ENCODE measurements around the gene LRRC41.
"Not testable (repeated sequence)": the region's sequence is repeated elsewhere in the genome, so short reads cannot be mapped to it uniquely, and the experiment has no call there.

Gene LRRC41

DNA sequence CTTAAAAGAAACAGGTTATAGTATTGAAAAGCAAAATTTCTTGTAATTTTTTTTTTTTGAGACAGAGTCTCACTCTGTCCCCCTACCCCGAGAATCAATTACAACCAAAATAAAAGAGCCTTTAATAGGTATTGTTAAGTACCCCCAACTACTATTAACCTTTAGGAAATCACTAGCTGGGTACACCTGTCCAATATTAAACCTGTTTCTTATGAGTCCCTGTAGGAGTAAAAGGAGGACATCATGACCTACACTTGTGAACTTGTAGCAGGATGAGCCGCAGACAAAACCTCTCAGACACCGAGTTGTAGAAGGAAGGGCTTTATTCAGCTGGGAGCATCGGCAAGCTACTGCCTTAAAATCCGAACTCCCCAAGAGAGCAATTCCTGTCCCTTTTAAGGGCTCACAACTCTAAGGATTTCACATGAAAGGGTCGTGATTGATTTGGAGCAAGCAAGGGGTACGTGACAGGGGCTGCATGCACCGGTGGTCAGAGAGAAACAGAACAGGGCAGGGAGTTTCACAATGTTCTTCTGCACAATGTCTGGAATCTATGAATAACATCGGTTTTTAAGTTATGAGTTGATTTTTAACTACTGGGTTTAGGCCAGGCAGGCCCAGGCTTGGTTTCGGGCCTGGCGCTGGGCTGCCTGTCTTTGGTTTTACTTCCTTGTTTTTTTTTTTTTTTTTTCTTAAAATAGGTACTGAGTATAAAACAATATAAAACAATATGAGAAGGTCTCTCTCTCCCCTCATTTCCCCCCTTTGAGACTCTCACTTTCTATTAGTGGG lies 22.1 kb upstream of the LRRC41 start:
- not testable (repeated sequence) for DNase-seq (ENCODE audit: low spot score)

DNA sequence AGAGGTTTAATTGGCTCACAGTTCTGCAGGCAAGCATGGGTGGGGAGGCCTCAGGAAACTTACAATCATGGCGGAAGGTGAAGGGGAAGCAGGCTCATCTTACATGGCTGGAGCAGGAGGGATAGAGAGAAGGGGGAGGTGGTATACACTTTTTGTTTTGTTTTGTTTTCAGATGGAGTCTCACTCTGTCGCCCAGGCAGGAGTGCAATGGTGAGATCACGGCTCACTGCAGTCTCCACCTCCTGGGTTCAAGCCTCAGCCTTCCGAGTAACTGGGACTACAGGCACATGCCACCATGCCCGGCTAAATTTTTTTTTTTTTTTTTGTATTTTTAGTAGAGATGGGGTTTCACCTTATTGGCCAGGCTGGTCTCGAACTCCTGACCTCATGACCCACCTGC lies 18.8 kb upstream of the LRRC41 start:
- not testable (repeated sequence) for DNase-seq (ENCODE audit: low spot score)

DNA sequence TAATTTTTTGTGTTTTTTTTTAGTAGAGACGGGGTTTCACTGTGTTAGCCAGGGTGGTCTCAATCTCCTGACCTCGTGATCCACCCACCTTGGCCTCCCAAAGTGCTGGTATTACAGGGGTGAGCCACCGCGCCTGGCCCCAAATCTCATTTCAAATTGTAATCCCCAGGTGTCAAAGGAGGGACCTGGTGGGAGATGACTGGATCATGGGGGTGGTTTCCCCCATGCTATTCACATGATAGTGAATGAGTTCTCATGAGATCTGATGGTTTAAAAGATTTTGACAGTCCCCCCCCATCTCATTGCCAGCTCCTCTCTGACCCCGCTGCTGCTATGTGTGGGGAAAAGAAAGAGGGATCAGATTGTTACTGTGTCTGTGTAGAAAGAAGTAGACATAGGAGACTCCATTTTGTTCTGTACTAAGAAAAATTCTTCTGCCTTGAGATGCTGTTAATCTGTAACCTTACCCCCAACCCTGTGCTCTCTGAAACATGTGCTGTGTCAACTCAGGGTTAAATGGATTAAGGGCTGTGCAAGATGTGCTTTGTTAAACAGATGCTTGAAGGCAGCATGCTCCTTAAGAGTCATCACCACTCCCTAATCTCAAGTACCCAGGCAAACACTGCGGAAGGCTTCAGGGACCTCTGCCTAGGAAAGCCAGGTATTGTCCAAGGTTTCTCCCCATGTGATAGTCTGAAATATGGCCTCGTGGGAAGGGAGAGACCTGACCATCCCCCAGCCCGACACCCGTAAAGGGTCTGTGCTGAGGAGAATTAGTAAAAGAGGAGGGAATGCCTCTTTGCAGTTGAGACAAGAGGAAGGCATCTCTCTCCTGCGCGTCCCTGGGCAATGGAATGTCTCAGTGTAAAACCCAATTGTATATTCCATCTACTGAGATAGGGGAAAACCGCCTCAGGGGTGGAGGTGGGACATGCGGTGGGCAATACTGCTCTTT lies 16.8 kb upstream of the LRRC41 start:
- DNase-seq (ENCODE audit: low spot score): not testable (repeated sequence)

DNA sequence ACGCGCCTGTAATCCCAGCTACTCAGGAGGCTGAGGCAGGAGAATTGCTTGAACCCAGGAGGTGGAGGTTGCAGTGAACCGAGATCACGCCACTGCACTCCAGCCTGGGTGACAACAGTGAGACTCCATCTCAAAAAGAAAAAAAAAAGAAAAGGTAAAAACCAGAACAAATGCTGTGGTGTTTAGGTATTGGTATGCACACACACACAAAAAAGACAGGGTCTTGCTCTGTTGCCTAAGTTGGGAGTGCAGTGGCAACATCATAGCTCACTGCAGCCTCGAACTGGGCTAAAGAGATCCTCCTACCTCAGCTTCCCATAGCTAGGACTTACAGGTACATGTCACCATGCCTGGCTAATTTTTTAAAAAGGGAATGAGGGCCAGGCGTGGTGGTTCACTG lies 15.9 kb upstream of the LRRC41 start:
- DNase-seq (ENCODE audit: low spot score): not testable (repeated sequence)

DNA sequence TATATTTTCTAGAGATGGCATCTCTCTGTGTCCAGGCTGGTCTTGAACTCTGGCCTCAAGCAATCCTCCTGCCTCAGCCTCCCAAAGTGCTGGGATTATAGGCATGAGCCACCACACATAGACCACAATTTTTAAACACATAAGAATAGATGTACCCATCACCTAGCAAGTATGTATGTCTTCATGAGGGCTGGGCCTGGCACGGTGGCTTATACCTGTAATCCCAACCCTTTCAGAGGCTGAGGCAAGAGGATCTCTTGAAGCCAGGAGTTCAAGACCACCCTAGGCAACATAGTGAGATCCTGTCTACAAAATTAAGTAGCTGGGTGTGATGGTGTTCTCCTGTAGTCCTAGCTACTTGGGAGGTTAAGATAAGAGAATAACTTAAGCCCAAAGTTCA lies 13.9 kb upstream of the LRRC41 start:
- DNase-seq (ENCODE audit: low spot score): no peak

DNA sequence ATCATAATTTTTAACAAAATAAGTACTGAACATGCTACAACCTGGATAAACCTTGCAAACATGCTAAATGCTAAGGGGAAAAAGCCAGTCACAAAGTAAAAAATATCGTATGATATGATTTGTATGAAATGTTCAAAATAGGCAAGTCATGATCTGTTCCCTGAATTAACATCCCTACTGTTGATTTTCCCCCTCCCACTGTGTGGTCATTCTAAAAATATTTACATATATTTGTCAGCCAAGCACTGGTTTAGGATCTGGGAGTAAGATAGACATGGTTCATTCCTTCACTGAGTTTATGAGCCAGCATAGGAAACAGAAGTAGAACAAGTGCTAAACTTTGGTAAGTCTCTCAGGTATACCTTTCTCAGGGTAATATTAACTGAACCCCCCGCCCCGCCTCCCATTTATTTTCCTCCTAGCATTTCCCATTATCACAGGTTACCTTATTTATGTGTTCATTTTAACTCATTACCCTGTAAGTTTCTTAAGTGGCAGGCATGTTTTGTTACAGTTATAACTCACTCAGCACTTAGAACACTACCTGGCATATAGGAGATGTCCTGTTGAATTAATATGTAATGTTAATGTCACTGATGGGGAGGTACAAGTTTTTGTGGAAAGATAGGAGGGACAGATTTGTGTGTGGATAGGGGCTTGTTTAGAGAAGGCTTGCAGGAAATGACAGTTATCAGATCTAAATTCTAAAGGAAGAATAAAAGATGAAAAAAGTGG lies 12.4 kb upstream of the LRRC41 start:
- no peak for DNase-seq (ENCODE audit: low spot score)

DNA sequence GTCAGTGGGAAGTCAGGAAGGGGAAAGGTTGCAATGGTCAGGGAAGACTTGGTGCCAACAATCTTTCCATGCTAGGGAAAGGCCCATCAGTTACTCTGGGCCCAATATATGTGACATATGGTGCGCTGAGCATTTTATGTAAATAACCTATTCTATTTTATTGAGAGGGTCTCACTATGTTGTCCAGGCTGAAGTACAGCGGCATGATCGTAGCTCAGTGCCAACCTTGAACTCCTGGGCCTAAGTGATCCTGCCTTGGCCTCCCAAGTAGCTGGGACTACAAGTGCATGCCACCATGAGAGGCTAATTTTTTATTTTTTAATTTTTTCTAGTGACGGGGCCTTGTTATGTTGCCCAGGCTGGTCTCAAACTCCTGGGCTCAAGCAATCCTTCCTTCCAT lies 6.9 kb upstream of the LRRC41 start:
- DNase-seq (ENCODE audit: low spot score): no peak

DNA sequence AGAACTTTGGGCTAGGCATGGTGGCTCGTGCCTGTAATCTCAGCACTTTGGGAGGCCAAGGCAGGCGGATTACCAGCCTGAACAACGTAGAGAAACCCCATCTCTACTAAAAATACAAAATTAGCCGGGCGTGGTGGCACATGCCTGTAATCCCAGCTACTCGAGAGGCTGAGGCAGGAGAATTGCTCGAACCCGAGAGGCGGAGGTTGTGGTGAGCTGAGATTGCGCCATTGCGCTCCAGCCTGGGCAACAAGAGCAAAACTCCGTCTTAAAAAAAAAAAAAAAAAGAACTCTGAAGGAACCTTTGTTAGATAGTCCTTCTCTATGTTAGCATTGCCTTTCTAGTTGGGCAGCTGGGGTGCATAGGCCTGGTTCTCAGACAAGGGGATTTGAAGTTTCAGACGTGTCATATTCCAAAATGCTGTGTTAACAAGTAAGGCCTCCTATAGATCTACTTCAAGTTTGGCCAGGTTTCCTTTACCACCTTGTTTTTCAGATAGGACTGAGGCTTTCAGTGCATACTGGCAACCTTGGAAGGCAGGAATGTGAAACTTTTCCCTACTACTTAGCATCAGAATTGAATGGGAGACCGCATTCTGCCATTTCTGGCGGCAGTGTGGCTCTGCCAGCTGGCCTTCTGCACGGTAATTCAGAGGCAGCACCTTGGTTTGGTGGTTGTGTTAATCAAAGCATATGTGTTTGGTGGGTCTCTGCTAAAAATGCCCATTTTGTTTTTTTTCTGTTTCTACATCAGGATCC lies 6.2 kb upstream of the LRRC41 start:
- no peak for DNase-seq (ENCODE audit: low spot score)

DNA sequence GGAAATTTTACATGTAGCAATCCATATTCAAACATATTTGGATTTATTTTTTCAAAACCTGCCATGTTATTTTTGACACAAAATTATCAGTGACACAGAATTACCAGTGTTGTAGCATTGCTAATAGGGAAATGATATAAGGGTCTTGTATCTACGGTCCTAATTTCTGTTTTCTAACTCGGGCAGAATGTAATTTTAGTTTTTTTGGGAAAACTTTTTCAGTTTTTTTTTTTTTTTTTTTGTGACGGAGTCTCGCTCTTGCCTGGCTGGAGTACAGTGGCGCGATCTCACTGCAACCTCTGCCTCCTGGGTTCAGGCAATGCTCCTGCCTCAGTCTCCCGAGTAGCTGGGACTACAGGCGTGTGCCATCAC lies 2.7 kb upstream of the LRRC41 start:
- DNase-seq (ENCODE audit: low spot score): no peak

DNA sequence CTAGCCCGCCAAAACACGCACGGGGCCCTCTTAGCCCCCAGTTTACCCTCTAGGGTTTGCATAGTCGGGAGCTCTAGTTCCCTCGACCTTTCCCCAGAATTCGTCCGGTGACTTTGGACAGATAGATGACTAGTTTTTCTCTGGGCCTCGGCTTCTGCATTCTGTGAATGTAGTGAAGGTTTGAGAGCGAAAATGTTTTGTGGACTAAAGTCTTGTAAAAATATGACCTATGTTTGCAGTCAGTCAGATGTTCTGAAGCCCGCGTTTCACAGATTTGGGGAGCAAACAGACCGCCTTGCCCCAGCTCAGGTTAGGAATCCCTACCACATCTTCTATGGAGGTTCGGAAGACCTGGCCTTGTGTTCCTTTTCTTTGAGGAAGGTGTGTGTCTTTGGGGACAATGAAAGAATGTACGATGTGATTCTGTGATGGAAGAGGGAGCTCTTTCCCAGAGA lies 483 bp upstream of the LRRC41 start:
- no peak for DNase-seq (ENCODE audit: low spot score)

DNA sequence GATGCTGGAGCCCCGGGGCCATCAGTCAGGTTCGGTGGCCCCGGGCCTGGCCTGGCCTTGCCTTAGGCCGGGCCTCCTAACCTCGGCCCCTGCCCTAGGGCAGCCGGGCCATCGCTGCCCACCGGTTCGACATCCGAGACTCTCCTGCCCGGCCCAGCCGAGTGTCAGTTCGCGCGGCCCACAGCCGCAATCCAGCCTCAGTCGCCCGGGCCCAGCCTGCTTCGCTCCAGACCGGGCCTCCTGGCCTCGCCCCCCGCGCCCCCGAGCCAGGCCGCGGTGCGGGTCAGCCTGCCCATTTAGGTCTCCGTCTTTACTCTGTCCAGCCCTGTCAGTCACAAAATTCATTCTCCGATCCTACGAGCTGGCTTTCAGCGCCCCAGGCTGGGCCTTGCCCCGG lies 777 bp downstream of the LRRC41 start:
- peak; percentile 32 for DNase-seq (ENCODE audit: low spot score)

DNA sequence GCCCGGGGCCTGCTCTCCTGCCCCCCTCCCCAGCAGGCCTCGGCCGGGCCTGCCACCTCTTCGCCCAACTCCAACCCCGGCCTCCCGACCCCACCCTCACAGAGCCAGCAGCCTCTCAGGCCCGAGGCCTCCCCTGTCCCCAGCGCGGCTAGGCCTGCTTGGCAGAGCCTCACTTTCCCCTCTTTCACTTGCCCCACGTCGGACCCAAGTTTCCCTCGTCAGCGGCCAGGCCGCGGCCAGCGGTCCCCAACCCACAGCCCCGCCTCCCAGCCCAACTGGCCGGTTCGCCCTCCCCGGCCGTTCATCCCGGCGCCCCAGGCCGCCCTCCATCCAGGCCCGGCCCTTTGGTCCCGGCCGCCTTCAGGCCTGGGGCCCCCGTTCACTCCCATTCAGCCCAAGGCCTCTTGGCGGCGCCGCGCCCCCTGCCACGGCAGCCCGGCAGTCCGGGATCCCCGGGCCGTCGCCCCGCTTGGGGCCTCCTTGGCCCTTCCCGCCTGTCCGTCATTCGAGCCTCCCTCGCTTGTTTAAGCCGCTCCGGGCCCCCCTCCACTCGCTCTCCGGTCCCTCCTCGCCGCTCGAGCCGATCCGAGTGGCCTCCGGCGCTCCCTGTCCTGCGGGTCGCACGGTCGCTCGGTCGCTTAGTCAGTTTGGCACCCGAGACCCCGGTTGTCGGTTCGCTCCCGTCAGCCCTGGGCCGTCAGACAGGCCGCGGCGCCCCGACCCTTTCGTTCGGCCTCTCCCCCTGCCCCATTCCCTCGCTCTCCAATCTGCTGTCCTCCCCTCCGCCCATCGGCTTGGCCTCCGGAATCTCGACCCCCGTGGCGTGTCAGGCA lies 1.4 kb downstream of the LRRC41 start:
- peak; percentile 39 for DNase-seq (ENCODE audit: low spot score)

DNA sequence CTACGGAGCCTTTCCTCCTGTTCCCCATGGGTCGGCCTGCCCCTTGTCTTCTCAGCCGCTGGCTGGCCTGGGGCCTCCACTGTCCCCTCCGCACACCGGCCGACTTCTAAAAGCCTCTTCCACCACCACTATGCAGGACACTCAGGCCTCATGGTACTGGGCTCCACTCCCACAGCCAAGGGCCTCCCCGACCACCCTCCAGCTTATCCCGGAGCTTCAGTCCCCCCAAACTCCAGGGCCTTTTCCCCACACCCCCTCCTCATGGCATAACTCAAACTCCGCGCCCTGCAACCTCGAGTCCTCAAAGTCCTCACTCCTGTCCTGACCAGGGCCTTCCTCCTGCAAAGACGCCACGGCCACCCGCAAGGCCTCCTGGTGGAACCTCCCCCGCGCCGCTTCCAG lies 2.0 kb downstream of the LRRC41 start:
- DNase-seq (ENCODE audit: low spot score): no peak

DNA sequence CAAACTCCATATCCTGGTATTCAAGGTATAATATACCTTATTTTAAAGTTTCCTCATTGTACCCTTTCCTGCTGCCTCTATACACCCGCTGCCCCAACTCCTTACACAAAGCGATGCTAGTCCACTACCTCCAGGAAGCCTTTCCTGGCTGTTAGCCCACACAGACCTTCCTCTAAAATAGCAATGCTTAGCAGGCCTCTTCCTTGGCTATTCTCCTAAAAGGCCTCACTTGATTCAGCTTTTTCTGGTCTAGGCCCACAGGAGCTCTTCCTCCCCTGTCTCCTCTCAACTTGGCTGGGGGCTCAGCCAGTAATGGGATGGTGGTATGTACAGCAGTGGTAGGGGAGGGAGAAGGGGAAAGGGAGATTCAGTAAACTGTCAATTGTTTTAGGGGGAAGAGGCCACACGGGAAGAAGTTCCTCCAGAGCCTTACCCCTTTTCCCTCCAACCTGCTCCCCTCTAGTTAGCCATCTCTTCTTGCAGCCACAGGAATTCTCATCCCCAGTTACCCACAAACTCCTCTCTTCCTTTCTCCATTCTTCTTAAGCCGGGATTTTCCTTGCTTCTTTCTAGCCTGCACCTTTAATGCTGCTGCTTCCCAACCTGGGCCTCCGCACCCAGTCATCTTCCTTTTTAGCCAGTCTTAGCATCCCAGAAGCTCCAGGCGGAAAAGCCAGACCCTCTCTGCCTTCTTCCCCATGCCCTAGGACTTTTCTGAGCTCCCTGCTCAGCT lies 2.6 kb downstream of the LRRC41 start:
- DNase-seq (ENCODE audit: low spot score): no peak

DNA sequence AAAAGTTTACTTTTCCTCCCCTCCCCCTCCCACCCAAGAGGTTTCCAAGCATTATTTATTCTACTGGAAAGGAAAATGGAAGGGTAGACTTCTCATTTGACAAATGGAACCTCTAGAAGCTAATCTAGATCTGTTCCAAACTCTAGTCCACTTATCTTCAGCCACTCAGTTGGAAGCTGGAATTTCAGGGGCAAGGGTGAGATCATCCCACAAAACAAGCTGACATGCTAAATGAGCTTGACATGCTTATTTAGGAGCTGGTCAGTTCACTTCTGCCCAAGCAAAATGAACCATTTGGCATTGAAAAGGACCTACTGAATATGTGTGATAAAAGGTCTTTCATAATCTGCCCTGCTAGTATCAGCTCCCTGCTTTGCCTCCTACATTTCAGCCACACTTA lies 5.0 kb downstream of the LRRC41 start:
- DNase-seq (ENCODE audit: low spot score): no peak

DNA sequence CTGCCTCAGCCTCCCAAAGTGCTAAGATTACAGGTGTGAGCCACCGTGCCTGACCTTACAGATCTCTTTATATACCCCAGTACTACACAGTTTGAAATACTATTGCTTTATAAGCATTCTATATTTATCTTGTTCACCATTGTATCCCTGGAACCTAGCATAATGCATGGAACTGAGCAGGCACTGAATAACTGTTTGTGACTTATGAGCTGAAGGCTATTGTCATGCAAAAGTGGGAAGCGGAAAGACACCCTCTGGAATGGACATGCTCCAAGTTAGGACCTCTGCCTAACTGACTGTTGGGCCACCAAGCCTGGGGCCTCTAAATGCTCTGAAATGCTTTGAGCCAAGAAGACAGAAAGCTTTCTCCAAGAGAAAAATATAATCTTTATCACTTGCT lies 8.1 kb downstream of the LRRC41 start:
- no peak for DNase-seq (ENCODE audit: low spot score)

DNA sequence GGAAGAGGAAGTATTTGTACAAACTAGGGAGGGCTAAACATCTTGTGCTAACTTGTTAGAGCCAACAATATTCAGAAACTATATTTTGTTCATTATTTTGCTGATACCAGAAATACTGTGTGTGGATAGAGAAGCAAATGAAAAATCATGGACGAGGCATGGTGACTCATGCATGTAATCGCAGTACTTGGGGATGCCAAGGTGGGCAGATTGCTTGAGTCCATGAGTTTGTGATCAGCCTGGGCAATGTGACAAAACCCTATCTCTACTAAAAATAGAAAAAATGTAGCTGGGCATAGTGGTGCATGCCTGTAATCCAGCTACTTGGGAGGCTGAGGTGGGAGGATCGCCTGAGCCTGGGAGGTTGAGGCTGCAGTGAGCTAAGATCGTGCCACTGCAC lies 13.4 kb downstream of the LRRC41 start:
- DNase-seq (ENCODE audit: low spot score): no peak

DNA sequence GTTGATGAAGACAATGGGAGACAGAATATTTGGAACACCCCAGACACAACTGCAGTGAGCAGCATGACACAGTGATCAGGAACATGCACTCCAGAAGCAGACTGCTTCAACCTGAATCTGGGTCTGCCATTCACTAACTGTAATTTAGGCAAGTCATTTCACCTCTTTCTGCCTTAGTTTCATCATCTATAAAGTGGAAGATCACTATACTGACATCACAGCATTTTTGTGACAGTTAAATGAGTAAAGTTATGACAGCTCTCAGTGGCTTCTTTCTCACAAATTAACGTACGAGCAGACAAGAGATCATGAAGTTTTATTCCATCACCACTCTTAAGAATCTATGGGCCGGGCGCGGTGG lies 14.3 kb downstream of the LRRC41 start:
- DNase-seq (ENCODE audit: low spot score): no peak

DNA sequence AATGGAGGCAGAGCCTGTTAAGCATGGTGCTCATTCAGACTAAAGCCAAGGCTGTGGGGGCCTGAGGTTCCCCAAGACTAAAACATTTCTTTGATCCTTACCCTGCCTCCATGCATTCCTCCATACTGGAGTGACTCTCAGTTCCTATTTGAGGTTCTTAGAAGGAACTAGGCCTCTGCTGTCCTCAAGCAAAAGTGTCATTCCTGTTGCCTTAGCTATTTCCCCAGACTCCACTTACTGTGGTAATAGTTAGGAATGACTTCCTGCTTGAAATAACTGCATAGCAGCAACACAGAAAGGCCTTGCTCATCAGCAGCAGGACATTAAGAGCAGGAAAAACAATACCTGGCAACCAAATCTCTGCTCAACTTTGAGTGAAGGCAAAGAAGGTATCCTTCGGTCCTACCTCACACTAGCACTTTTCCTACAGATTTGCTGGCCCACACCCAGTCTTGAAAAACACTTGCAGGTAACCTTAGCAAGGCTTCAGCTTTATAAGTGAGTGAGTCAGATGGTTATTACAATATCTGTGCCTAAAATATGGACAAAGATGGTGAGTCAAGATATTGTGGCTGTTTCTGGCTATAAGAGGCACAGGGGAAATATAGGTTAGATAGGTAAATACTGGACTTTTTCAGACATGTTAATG lies 14.8 kb downstream of the LRRC41 start:
- DNase-seq (ENCODE audit: low spot score): no peak

Data from SK-N-DZ (cell line).